Astrocyte (in vitro differentiated cells and primary cell): ENCODE data around the gene ADCY5.

Experiments used
- EZH2 ChIP-seq: IDR thresholded peaks from 2 replicates; pipeline ENCODE4 v1.6.1; 2012; ENCODE audit warnings: mild to moderate bottlenecking, low read length, inconsistent platforms; ENCODE audit not compliant: insufficient read depth
- TF ChIP-seq, protein P1 (sequence below): IDR thresholded peaks from 2 replicates; pipeline ENCODE4 v1.5.1; 2011; ENCODE audit warnings: low read depth, mild to moderate bottlenecking, inconsistent platforms, low read length, moderate library complexity; ENCODE audit not compliant: insufficient read depth

- TF ChIP-seq, protein P1, sequence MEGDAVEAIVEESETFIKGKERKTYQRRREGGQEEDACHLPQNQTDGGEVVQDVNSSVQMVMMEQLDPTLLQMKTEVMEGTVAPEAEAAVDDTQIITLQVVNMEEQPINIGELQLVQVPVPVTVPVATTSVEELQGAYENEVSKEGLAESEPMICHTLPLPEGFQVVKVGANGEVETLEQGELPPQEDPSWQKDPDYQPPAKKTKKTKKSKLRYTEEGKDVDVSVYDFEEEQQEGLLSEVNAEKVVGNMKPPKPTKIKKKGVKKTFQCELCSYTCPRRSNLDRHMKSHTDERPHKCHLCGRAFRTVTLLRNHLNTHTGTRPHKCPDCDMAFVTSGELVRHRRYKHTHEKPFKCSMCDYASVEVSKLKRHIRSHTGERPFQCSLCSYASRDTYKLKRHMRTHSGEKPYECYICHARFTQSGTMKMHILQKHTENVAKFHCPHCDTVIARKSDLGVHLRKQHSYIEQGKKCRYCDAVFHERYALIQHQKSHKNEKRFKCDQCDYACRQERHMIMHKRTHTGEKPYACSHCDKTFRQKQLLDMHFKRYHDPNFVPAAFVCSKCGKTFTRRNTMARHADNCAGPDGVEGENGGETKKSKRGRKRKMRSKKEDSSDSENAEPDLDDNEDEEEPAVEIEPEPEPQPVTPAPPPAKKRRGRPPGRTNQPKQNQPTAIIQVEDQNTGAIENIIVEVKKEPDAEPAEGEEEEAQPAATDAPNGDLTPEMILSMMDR, result no peak
- TF ChIP-seq EZH2, result no peak
Measured at GRCh38 chr3:123486460-123486859, 37.6 kb upstream of the ADCY5 start.
